ENCODE results near the gene ABCC4.
"Not testable (repeated sequence)": the region's sequence is repeated elsewhere in the genome, so short reads cannot be mapped to it uniquely, and the experiment has no call there.

ABCC4 gene

GRCh38 chr13:95168191-95168590 is 133.1 kb downstream of the ABCC4 start:
- no peak for TF ChIP-seq CTCF (IDR thresholded peaks at IDR 0.05; ENCODE audit: low read depth, low read length)
- H3K4me3 ChIP-seq (ENCODE audit: low read depth, low read length) = no peak overlapping the region

- not testable (repeated sequence) for H3K4me3 ChIP-seq (ENCODE audit: low read depth, low read length)
Measured at GRCh38 chr13:95167003-95167402, 134.2 kb downstream of the ABCC4 start.

- no peak overlapping the region for H3K4me3 ChIP-seq (ENCODE audit: low read depth, low read length)
- no peak for TF ChIP-seq CTCF (IDR thresholded peaks at IDR 0.05; ENCODE audit: low read depth, low read length)
Measured at GRCh38 chr13:95164830-95165229, 136.4 kb downstream of the ABCC4 start.

- TF ChIP-seq CTCF (IDR thresholded peaks at IDR 0.05; ENCODE audit: low read depth, low read length) = no peak
- no peak overlapping the region for H3K4me3 ChIP-seq (ENCODE audit: low read depth, low read length)
Measured at GRCh38 chr13:95160112-95160906, 140.9 kb downstream of the ABCC4 start.

- TF ChIP-seq CTCF (IDR thresholded peaks at IDR 0.05; ENCODE audit: low read depth, low read length) = no peak
- H3K4me3 ChIP-seq (ENCODE audit: low read depth, low read length) = no peak overlapping the region
Measured at GRCh38 chr13:95159458-95159857, 141.8 kb downstream of the ABCC4 start.

GRCh38 chr13:95156208-95156607 is 145.0 kb downstream of the ABCC4 start:
- no peak for TF ChIP-seq CTCF (IDR thresholded peaks at IDR 0.05; ENCODE audit: low read depth, low read length)
- H3K4me3 ChIP-seq (ENCODE audit: low read depth, low read length) = no peak overlapping the region

GRCh38 chr13:95155504-95155903 is 145.7 kb downstream of the ABCC4 start:
- no peak for TF ChIP-seq CTCF (IDR thresholded peaks at IDR 0.05; ENCODE audit: low read depth, low read length)
- H3K4me3 ChIP-seq (ENCODE audit: low read depth, low read length) = no peak overlapping the region

GRCh38 chr13:95155093-95155492 is 146.2 kb downstream of the ABCC4 start:
- no peak for TF ChIP-seq CTCF (IDR thresholded peaks at IDR 0.05; ENCODE audit: low read depth, low read length)
- H3K4me3 ChIP-seq (ENCODE audit: low read depth, low read length) = no peak overlapping the region
